ENCODE results near the gene EBF3.

DNA sequence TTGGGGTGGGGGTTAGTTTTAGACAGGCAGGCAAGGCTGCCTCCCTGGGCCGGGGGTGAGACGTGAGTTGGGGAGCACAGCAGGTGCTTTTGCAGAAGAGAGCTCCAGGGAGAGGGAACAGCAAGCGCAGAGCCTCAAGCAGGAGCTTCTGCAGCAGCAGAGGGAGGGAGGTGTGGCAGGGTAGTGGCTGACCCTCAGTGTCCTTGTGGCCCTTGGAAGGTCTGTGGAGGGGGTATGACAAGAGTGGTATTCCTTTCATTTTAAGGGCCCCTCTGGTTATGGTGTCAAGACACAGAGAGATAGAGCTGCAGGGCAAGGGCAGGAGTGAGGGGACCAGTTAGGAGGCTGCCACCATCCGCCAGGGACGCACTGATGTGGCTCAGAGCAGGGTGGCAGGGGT, 138.9 kb downstream of the EBF3 start:
- TF ChIP-seq, protein P1, sequence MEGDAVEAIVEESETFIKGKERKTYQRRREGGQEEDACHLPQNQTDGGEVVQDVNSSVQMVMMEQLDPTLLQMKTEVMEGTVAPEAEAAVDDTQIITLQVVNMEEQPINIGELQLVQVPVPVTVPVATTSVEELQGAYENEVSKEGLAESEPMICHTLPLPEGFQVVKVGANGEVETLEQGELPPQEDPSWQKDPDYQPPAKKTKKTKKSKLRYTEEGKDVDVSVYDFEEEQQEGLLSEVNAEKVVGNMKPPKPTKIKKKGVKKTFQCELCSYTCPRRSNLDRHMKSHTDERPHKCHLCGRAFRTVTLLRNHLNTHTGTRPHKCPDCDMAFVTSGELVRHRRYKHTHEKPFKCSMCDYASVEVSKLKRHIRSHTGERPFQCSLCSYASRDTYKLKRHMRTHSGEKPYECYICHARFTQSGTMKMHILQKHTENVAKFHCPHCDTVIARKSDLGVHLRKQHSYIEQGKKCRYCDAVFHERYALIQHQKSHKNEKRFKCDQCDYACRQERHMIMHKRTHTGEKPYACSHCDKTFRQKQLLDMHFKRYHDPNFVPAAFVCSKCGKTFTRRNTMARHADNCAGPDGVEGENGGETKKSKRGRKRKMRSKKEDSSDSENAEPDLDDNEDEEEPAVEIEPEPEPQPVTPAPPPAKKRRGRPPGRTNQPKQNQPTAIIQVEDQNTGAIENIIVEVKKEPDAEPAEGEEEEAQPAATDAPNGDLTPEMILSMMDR (conservative IDR thresholded peaks at IDR 0.05 in 1 of 2, IDR thresholded peaks at IDR 0.05 in 1 of 2; ENCODE audit: extremely low read depth in 1 of 2, insufficient read depth in 1 of 2, low read depth in 1 of 2, low read length in 2 of 2) = no peak
- TF ChIP-seq EZH2 (IDR thresholded peaks at IDR 0.05; ENCODE audit: borderline replicate concordance, low read length) = no peak

Measured in mammary epithelial cell (primary cell).